Natural killer cell (primary cell): ENCODE results near the gene STIP1. TPM values are rescaled to one million over a fixed set of nuclear protein-coding genes. Genes with fewer than 3 reads are reported as not detected.

Source experiments
- ATAC-seq, 3 donors: fragments of 150-1000 bp in 2 of 3; fragments of 200-7000 bp in 1 of 3; cut with Tn5 transposase; 1 replicate in 1 of 3; 2 replicates in 2 of 3; pipeline ENCODE4 v1.10.0; 2021; ENCODE audit warnings: mild to moderate bottlenecking in 2 of 3, moderate library complexity in 2 of 3
- DNase-seq, 2 donors: peaks; one replicate each; pipeline versions ENCODE4 v3.0.0 to v3.0.0-alpha.2; 2013 to 2021; ENCODE audit warnings: mixed read lengths in 1 of 2
- H3K27ac ChIP-seq: one replicate; pipeline ENCODE4 v1.5.1; 2013; ENCODE audit warnings: mild to moderate bottlenecking, low read length
- H3K27me3 ChIP-seq: one replicate; pipeline ENCODE4 v1.6.1; 2013; ENCODE audit warnings: low read length; ENCODE audit not compliant: control insufficient read depth, insufficient read depth
- H3K36me3 ChIP-seq: one replicate; pipeline ENCODE4 v1.6.1; 2013; ENCODE audit warnings: low read length; ENCODE audit not compliant: control insufficient read depth, insufficient read depth
- H3K4me1 ChIP-seq: one replicate; pipeline ENCODE4 v1.6.1; 2013; ENCODE audit warnings: low read length; ENCODE audit not compliant: control insufficient read depth, insufficient read depth
- H3K4me3 ChIP-seq: one replicate; pipeline ENCODE4 v1.5.1; 2013; ENCODE audit warnings: low read length
- H3K9me3 ChIP-seq: one replicate; pipeline ENCODE4 v1.6.1; 2013; ENCODE audit warnings: low read length; ENCODE audit not compliant: control insufficient read depth, insufficient read depth
- H3K27ac Mint-ChIP-seq, 2 donors: one replicate each; pipeline ENCODE4 v1.8.0; 2022; ENCODE audit warnings: mild to moderate bottlenecking in 2 of 2, mixed read lengths in 2 of 2, moderate library complexity in 1 of 2
- H3K27me3 Mint-ChIP-seq, 2 donors: one replicate each; pipeline ENCODE4 v1.8.0; 2022; ENCODE audit warnings: low read depth in 2 of 2, mixed read lengths in 2 of 2
- H3K36me3 Mint-ChIP-seq: one replicate; pipeline ENCODE4 v1.8.0; 2022; ENCODE audit warnings: mixed read lengths
- H3K4me1 Mint-ChIP-seq, 2 donors: one replicate each; pipeline ENCODE4 v1.8.0; 2022; ENCODE audit warnings: mixed read lengths in 2 of 2
- H3K4me3 Mint-ChIP-seq: one replicate; pipeline ENCODE4 v1.8.0; 2022; ENCODE audit warnings: mild to moderate bottlenecking, moderate library complexity, mixed read lengths
- H3K9me3 Mint-ChIP-seq, 2 donors: one replicate each; pipeline ENCODE4 v1.8.0; 2022; ENCODE audit warnings: mixed read lengths in 2 of 2
- WGBS: methylation state at CpG from one replicate; pipeline ENCODE4 v1.1.7; 2013; ENCODE audit warnings: missing lambda C conversion rate; ENCODE audit not compliant: insufficient coverage; 5-methylcytosine and 5-hydroxymethylcytosine counted together
- intact Hi-C: fragments of 100-400 bp; cut with micrococcal nuclease; formaldehyde crosslinking; loops from one replicate; pipeline ENCODE4 v1.14.2; 2022
- total RNA-seq, 4 donors: library from RNA; stranded (reverse); fragments of 120-200 nt in 1 of 4; gene quantifications; one replicate each; pipeline versions ENCODE4 v1.2.3 to v1.2.4, GENCODE V29; 2013 to 2022
- TF ChIP-seq, protein P1 (sequence below): fragments of 200-600 bp; IDR thresholded peaks from one replicate; pipeline ENCODE4 v1.8.0; 2022; ENCODE audit warnings: antibody characterized with exemption

STIP1 gene
- total RNA-seq, 3 donors from 2014 or later (not counting 1 experiment from before 2014, with no cell fraction given), result 80.9 to 110 (median 85.1) TPM

DNA sequence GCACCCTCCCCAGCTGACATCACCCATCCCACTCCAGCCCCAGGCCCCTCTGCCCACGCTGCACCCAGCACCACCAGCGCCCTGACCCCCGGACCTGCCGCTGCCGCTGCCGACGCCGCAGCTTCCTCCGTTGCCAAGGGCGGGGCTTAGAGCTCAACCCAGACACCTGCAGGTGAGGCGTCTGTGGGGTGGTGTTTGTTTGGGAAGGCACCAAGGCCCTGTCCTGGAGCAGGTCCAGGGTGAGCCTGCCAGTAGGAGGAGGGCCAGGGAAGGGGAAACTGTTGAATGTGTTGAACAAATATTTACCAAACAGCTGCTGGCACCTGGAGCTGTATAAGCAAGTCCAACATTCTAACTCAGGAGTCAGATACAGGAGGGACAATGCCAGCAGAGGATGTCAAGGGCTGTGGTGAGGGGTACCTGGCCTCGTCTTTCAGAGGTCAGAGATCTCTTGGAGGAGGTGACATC is 51.5 kb downstream of the STIP1 start:
- Histone ChIP-seq H3K27ac (peak overlapping the region; percentile 14), H3K4me1 (peaks cover 60% of the 10 kb centered on the region), H3K9me3 (no peaks in the 10 kb centered on the region), H3K4me3 (no peak overlapping the region), H3K36me3 (peaks cover 5% of the 10 kb centered on the region), H3K27me3 (no peaks in the 10 kb centered on the region)
- WGBS, result 92% methylated on average over 12 of the region's 12 CpGs
- ATAC-seq (no peak), DNase-seq (no peak)
- Mint-ChIP-seq H3K27ac (peak overlapping the region in 1 of 2 donors; percentile 99), H3K9me3 (no peaks in the 10 kb centered on the region), H3K4me1 (peaks cover 13 to 43% of the 10 kb centered on the region in 2 donors), H3K4me3 (no peak overlapping the region), H3K36me3 (no peaks in the 10 kb centered on the region), H3K27me3 (no peaks in the 10 kb centered on the region)
- TF ChIP-seq, protein P1, sequence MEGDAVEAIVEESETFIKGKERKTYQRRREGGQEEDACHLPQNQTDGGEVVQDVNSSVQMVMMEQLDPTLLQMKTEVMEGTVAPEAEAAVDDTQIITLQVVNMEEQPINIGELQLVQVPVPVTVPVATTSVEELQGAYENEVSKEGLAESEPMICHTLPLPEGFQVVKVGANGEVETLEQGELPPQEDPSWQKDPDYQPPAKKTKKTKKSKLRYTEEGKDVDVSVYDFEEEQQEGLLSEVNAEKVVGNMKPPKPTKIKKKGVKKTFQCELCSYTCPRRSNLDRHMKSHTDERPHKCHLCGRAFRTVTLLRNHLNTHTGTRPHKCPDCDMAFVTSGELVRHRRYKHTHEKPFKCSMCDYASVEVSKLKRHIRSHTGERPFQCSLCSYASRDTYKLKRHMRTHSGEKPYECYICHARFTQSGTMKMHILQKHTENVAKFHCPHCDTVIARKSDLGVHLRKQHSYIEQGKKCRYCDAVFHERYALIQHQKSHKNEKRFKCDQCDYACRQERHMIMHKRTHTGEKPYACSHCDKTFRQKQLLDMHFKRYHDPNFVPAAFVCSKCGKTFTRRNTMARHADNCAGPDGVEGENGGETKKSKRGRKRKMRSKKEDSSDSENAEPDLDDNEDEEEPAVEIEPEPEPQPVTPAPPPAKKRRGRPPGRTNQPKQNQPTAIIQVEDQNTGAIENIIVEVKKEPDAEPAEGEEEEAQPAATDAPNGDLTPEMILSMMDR, result no peak
- intact Hi-C loops, result no loop called here

DNA sequence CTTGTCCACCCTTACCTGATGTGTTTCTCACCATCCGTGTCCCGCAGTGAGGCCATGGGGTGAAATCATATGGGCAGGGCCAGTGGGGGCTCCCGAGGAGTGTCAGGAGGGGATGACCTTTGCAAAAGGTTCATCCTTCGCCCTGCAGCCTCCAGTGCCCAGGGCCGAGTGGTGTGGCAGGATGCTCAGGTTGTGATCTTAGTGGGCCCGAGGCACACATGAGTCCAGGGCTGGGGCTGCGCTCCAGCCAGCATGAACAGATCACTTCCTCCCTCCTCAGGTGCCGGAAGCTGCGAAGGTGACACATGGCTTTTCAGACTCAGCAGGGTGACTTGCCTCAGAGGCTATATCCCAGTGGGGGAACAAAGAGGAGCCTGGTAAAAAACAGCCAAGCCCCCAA is 52.1 kb downstream of the STIP1 start:
- 85% methylated on average over 9 of the region's 9 CpGs for WGBS
- peak overlapping the region; percentile 50 for H3K27ac ChIP-seq
- peaks cover 13 to 44% of the 10 kb centered on the region in 2 donors for H3K4me1 Mint-ChIP-seq
- no peaks in the 10 kb centered on the region for H3K27me3 Mint-ChIP-seq
- no peak overlapping the region for H3K4me3 ChIP-seq
- H3K4me1 ChIP-seq, result peaks cover 66% of the 10 kb centered on the region
- H3K27me3 ChIP-seq, result no peaks in the 10 kb centered on the region
- ATAC-seq, result no peak
- no peaks in the 10 kb centered on the region for H3K9me3 Mint-ChIP-seq
- H3K27ac Mint-ChIP-seq, result peak overlapping the region; percentile 98 to 99
- no peaks in the 10 kb centered on the region for H3K36me3 Mint-ChIP-seq
- TF ChIP-seq, protein P1, result no peak
- H3K4me3 Mint-ChIP-seq, result no peak overlapping the region
- H3K36me3 ChIP-seq, result peaks cover 5% of the 10 kb centered on the region
- no peaks in the 10 kb centered on the region for H3K9me3 ChIP-seq
- DNase-seq, result no peak
- intact Hi-C loops, result no loop called here

DNA sequence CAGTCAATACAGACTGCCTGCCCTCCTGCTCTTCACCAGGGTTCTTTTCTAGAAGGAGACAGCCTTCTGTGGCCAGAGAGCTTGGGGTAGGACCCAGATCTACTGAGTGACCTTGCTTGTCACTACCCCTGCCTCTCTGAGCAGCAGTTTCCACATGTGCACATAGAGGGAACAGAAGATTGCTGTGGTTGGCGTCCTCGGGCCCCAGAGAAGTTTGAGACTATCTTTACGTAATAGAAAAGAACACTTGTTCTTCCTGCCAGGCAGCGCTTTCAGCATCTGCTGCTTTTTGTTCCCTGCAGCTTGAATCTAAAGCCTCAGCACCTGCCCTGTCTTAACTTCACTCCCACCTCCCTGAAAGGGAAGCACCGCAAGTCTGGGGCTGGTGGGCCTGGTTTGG is 53.0 kb downstream of the STIP1 start:
- Mint-ChIP-seq H3K27ac (peak overlapping the region; percentile 98 to 99), H3K4me3 (no peak overlapping the region), H3K9me3 (no peaks in the 10 kb centered on the region), H3K36me3 (no peaks in the 10 kb centered on the region), H3K4me1 (peaks cover 13 to 47% of the 10 kb centered on the region in 2 donors), H3K27me3 (no peaks in the 10 kb centered on the region)
- peak overlapping the region; percentile 47 for H3K27ac ChIP-seq
- peaks cover 64% of the 10 kb centered on the region for H3K4me1 ChIP-seq
- 70% methylated on average over 5 of the region's 5 CpGs for WGBS
- TF ChIP-seq, protein P1, result no peak
- H3K36me3 ChIP-seq, result peaks cover 12% of the 10 kb centered on the region
- ATAC-seq (no peak), DNase-seq (no peak)
- H3K27me3 ChIP-seq, result no peaks in the 10 kb centered on the region
- intact Hi-C loops, result no loop called here
- no peak overlapping the region for H3K4me3 ChIP-seq
- H3K9me3 ChIP-seq, result no peaks in the 10 kb centered on the region
